Stimulated activated CD8-positive, alpha-beta memory T cell treated with anti-CD3 and anti-CD28 coated beads, Interleukin-12 subunit alpha, Interleukin-12 subunit beta, amount 100 ng/mL, for 24 hours (primary cell): ENCODE results near the gene HMGB4.

Experiments
- DNase-seq: peaks from one replicate; pipeline ENCODE4 v3.0.0-alpha.2; 2020; ENCODE audit errors: extremely low read depth

The HMGB4 gene

GRCh38 chr1:33848205-33848937 lies 15.5 kb upstream of the HMGB4 start:
- no peak for DNase-seq

- DNase-seq, result no peak
These were observed 14.7 kb upstream of the HMGB4 start for GRCh38 chr1:33849211-33849610.

DNA sequence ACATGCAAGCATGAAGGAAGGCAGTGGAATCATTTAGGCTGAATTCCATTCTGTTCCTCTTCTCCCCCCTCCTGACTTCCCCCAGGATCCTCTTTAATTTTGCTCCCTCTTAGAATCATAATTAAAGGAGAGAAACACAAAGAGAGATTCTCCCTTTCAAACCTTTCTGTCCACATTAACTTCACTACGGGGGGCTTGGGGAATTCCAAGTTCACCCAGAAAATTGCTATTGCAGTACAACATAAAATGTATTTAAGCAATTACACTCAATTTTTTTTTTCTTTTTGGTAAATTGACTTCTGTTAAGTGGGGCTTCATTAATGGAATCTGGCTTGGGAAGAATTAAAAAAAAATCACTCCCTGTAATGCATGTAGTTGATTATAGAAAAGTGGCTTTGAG lies 13.4 kb upstream of the HMGB4 start:
- DNase-seq, result no peak

GRCh38 chr1:33852711-33853110 lies 11.2 kb upstream of the HMGB4 start:
- no peak for DNase-seq

DNA sequence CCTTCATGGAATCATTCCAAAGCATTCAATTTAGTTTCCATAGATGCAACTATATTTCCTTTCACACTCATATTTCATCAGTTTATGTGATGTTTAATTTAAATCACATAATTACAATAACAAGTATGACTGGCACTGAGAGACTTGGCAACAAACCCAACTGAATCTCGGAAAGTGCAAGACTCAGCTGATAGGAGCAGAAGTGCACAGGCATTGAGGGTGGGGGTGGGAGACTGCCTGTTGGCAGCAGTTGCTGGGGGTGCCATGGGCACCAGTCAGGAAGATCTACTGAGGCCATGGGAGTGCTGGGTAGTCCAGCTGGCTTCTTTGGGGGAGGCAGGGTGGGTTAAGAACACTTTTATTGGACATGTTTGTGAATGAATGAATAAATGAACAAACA lies 10.4 kb upstream of the HMGB4 start:
- no peak for DNase-seq

DNA sequence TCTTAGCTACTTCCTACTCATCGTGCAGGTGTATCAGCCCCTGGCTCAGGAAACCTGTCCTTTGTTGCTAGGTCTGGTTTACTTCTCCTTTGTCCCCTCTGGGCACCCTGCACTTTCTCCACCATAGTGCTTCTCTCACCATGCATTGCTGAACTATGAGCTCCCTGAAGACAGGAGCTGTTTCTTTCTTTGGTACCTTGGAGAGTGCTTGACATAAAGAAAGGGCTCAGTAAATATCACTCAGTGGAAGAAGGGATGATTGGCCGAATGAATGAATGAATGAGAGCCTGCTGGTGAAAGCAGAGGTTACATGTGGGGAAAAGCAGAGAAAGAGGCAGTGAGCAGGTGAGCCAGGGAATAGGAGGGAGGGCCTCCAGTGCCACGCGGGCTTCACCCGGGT lies 9.8 kb upstream of the HMGB4 start:
- no peak for DNase-seq

DNA sequence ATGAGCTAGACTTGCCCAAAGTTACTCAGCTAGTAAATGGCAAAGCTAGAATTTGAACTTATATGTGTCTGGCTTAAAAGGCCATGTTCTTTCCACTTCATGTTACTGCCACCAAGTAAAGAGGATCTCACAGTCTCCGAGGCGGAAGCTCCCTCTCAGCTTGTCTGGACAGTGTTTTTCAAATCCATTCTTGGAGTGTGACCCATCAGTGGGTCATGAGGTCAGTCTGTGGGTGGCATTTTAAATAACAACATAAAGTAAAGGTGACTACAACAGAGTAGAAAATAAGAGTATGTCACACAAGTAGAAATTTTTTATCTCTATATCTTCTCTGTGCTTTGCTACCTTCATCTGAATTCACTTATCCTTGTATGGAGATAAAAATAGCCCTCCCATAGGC lies 3.2 kb upstream of the HMGB4 start:
- DNase-seq, result no peak

GRCh38 chr1:33864460-33865389 lies 846 bp downstream of the HMGB4 start:
- DNase-seq, result no peak

GRCh38 chr1:33866281-33866680 lies 2.4 kb downstream of the HMGB4 start:
- no peak for DNase-seq

- DNase-seq, result no peak
These were observed 3.8 kb downstream of the HMGB4 start for GRCh38 chr1:33867684-33868083.

- DNase-seq, result no peak
These were observed 8.4 kb downstream of the HMGB4 start for GRCh38 chr1:33872275-33872674.

DNA sequence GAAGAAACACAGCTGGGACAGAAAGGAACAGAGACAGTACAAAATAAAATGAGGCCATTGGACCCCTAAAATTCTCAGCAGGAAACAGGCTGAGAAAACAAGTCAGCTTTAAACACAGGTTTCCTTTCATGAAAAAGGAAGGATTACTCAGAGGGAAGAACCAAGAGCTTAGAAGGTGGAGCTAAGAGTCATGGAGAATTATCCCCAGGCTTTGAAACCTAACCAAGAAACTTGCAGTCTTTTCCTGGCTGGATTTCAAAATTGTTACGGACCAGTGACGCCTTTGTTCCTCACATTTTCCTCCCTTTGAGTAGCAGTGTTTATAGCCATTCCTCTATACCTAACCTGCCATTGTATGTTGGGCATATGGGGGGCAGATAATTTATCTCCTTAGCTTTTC lies 8.8 kb downstream of the HMGB4 start:
- DNase-seq, result no peak

GRCh38 chr1:33874636-33875035 lies 10.8 kb downstream of the HMGB4 start:
- DNase-seq, result no peak

GRCh38 chr1:33875862-33876261 lies 12.0 kb downstream of the HMGB4 start:
- DNase-seq, result no peak

DNA sequence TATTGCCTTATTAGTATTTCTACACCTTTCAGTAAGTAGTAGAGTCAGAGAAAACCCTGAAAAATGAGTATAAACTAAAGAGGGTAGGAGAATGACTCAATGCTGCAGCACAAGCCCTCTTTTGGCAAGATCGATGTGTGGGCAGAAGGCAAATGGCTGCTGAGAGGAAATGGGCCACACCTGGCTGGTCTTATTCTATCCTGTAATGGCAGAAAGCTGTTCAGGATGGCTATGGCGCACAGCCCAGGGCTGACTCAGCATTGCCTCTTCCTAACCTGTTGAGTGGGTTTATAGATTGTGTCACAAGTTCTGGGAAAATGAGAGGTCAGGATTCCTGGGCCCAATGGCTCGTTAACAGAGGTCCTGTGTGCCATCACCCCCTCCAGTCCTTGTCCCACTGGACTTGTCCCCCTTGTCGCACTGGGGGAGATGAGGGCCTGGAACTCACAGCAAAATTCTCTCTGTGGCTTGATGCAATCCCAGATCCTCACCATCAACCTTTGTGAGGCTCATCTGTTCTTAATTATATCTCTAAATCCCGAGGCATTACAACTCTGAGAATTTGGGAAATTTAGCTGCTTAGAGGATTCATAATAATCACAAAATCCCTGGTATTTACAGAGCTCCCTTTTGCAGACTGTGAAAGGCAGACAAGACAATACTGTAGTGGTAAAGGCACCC lies 13.2 kb downstream of the HMGB4 start:
- no peak for DNase-seq

DNA sequence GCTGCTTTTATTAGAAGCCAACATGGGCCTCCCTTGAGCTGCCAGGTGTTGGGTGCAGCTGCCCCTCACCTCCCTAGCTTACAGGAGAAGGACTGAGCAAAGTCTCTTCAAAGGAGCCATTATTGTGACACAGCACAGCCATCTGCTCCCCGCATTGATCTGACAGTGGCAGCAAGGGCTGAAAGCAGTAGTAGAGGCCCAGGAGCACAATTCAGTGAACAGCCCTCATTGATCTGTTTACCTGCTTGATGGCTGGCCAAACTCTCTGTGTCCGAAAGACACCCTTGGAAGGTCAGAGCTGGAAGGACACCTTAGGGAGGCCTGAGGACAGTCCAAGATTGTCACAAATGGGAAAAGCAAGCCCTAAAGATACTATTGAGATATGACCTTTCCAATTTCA lies 14.5 kb downstream of the HMGB4 start:
- DNase-seq, result no peak

DNA sequence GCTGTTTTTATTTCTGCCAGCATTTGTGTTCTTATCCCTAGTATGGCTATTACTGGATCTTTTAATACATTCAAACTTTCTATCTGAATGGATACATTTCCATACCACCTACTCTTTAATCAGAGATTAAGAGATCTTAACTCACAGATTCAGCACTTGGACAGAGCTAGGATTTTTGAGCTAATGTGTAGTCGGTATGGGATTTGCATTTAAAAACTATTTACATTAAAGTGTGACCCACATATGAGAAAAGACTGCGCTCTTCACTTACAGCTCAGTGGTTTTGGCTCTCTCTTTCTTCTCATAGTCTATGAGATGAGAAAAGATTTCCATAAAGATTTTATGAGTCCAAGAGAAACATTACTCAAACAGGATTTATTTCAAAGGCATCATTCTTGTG lies 16.4 kb downstream of the HMGB4 start:
- no peak for DNase-seq

DNA sequence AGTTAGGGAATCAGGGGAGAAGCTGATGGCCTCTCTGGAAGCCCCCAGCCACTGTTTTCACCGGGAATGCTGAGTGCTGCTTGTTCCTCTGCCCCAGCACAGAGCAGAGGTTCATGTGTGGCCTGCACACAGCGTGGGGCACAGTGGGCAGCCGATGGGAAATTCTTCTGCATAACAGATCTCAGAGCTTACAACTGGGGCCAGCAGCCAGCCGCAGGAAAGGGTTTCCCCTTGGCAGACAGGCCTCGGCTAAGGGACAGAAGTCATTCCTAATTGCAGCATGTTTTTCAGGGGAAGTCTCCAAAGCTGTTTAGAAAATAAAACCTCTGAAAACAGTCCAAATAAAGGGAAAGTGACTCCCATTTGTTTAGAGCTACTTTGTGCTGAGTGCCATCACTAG lies 22.6 kb downstream of the HMGB4 start:
- DNase-seq, result no peak

- no peak for DNase-seq
These were observed 29.4 kb downstream of the HMGB4 start for GRCh38 chr1:33893147-33893830.

GRCh38 chr1:33895396-33895795 lies 31.5 kb downstream of the HMGB4 start:
- no peak for DNase-seq

DNA sequence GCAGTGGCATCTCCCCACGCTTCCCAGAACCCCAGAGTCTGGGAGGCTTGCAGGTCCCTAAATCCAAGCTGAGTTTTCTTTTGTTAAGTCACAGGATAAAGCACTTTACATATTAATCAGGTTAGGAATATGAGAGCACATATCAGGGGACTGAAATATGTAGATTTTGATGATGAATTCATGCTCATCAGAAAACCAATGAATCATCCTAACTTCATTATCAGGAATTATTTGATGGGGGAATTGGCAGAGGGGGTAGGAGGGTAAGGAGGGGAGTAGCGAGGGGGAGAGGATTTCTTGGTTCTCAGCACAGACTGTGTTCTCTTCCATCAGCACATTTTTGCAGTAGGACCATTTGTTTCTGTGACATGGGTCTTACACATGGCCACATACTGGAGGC lies 32.1 kb downstream of the HMGB4 start:
- no peak for DNase-seq
